Mesodermal cell (in vitro differentiated cells): Measurements from ENCODE around the gene PRKAR2A.
"Not testable (repeated sequence)": the region's sequence is repeated elsewhere in the genome, so short reads cannot be mapped to it uniquely, and the experiment has no call there.

Experiments used
- H3K27ac ChIP-seq: 2 replicates; pipeline ENCODE4 v1.7.0; 2013; ENCODE audit warnings: mild to moderate bottlenecking, low read depth, low read length, moderate library complexity; ENCODE audit not compliant: severe bottlenecking
- H3K36me3 ChIP-seq: 2 replicates; pipeline ENCODE4 v1.7.1; 2013; ENCODE audit warnings: mild to moderate bottlenecking, low read length, moderate library complexity; ENCODE audit not compliant: control insufficient read depth, insufficient read depth
- H3K4me1 ChIP-seq: one replicate; pipeline ENCODE4 v1.7.1; 2013; ENCODE audit warnings: mild to moderate bottlenecking, low read length; ENCODE audit not compliant: insufficient read depth, control insufficient read depth, poor library complexity, severe bottlenecking
- H3K4me3 ChIP-seq: 2 replicates; pipeline ENCODE4 v1.7.0; 2013; ENCODE audit warnings: low read length, control low read depth, mild to moderate bottlenecking; ENCODE audit not compliant: insufficient read depth, poor library complexity, severe bottlenecking; ENCODE audit errors: extremely low read depth
- H3K9me3 ChIP-seq: 2 replicates; pipeline ENCODE4 v1.7.1; 2013; ENCODE audit warnings: mild to moderate bottlenecking, low read length, moderate library complexity; ENCODE audit not compliant: control insufficient read depth
- WGBS, 2 experiments: methylation state at CpG; one replicate each; pipeline ENCODE4 v1.1.5; 2013; ENCODE audit warnings: missing lambda C conversion rate in 2 of 2; ENCODE audit not compliant: insufficient coverage in 2 of 2; 5-methylcytosine and 5-hydroxymethylcytosine counted together

Gene PRKAR2A

DNA sequence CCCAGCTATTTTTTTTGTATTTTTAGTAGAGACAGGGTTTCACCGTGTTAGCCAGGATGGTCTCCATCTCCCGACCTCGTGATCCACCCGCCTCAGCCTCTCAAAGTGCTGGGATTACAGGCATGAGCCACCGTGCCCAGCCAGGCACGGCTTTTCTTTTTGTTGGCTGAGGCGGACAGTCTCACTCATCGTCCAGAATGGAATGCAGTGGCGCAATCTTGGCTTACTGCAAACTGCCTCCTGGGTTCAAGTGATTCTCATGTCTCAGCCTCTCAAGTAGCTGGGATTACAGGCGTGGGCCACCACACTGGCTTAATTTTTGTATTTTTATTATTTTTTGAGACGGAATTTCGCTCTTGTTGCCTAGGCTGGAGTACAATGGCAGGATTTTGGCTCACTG lies 46.8 kb downstream of the PRKAR2A start:
- H3K9me3 ChIP-seq, H3K4me1 ChIP-seq, H3K27ac ChIP-seq, H3K36me3 ChIP-seq, H3K4me3 ChIP-seq: not testable (repeated sequence)
- WGBS, 2 experiments, result 93 to 94% methylated on average over 8 to 12 of the region's 12 CpGs

- Histone ChIP-seq H3K27ac (no peak overlapping the region), H3K9me3 (no peaks in the 10 kb centered on the region)
- 100% methylated on average over 1 of the region's 1 CpG; no CpG with 5 or more reads in 1 of the 2 experiments for WGBS, 2 experiments
Observed at GRCh38 chr3:48798998-48799397, 48.7 kb downstream of the PRKAR2A start.

DNA sequence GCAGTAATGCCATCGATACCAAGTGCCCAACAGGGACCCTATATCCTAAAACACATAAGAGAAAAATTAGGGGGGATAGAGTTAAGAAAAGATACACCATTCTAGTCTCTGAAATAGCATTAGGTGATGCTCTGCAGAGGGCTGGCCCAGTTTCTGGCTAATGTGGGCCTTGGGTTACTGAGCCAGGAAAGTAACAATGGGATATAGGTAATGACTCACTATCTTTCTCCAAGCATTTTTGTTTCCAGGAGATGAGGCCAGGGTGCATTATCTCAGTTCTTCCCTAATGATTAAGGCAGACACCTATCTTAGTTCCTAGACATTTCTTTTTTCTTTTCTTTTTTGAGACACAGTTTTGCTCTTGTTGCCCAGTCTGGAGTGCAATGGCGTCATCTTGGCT lies 50.0 kb downstream of the PRKAR2A start:
- 83 to 91% methylated on average over 1 of the region's 2 CpGs for WGBS, 2 experiments
- H3K27ac ChIP-seq, result no peak overlapping the region
- no peaks in the 10 kb centered on the region for H3K4me1 ChIP-seq
- no peak overlapping the region for H3K4me3 ChIP-seq
- no peaks in the 10 kb centered on the region for H3K9me3 ChIP-seq
- H3K36me3 ChIP-seq, result no peaks in the 10 kb centered on the region

More at GRCh38 chr3:48798998-48799397, 48.7 kb downstream of the PRKAR2A start:
- Histone ChIP-seq H3K4me1 (no peaks in the 10 kb centered on the region), H3K36me3 (no peaks in the 10 kb centered on the region), H3K4me3 (no peak overlapping the region)

DNA sequence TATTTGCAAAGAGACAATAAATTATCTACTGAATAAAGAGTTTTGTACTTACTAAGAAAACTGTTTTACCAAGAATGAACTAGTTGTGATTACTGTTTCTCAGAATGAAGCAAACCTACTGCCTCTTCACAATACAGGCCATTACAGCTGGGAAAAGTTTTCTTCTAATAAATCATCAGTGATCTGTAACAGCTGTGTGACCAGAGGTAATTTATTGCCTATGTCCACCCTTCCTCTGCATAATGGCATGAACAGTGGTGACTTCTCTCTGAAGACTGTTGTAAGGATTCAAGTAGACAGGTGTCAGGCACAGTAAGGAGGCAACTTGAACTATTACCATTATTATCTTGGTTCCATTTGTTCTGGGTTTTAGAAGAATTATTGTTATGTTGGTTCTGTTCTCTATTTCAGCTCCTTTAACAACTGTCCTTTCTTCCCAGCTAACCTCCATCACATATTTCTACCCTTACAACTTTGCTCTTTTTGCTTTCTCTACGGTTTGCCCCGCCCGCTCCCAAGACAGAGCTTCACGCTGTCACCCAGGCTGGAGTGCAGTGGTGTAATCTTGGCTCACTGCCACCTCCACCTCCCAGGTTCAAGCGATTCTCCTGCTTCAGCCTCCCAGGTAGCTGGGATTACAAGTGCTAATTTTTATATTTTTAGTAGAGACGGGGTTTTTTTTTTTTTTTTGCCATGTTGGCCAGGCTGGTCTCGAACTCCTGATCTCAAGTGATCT lies 51.5 kb downstream of the PRKAR2A start:
- Histone ChIP-seq H3K27ac (no peak overlapping the region), H3K9me3 (no peaks in the 10 kb centered on the region), H3K4me3 (no peak overlapping the region), H3K4me1 (no peaks in the 10 kb centered on the region), H3K36me3 (no peaks in the 10 kb centered on the region)
- WGBS, 2 experiments, result 100% methylated on average over 4 of the region's 7 CpGs

- WGBS, 2 experiments, result 100% methylated on average over 1 of the region's 2 CpGs; no CpG with 5 or more reads in 1 of the 2 experiments
- not testable (repeated sequence) for H3K4me3 ChIP-seq, H3K9me3 ChIP-seq, H3K36me3 ChIP-seq, H3K4me1 ChIP-seq, H3K27ac ChIP-seq
Observed at GRCh38 chr3:48793484-48793883, 54.2 kb downstream of the PRKAR2A start.

DNA sequence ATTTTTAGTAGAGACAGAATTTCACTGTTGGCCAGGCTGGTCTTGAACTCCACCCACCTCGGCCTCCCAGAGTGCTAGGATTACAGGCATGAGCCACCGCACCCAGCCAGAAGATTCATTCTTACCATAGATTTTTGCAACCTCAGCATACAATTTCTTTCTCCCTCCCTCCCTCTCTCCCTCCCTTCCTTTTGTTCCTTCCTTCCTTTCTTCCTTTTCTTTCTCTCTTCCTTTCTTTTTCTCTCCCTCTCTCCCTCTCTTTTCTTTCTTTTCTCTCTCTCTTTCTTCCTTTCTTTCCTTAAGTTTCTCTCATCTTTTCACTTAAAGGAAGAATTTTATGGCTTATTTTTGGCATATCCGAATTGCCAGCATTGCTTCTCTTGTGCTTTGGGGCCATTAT lies 58.0 kb downstream of the PRKAR2A start:
- Histone ChIP-seq H3K27ac (no peak overlapping the region), H3K9me3 (no peaks in the 10 kb centered on the region), H3K36me3 (peaks cover 7% of the 10 kb centered on the region), H3K4me3 (no peak overlapping the region), H3K4me1 (no peaks in the 10 kb centered on the region)
- WGBS, 2 experiments, result 89 to 90% methylated on average over 2 to 3 of the region's 3 CpGs

DNA sequence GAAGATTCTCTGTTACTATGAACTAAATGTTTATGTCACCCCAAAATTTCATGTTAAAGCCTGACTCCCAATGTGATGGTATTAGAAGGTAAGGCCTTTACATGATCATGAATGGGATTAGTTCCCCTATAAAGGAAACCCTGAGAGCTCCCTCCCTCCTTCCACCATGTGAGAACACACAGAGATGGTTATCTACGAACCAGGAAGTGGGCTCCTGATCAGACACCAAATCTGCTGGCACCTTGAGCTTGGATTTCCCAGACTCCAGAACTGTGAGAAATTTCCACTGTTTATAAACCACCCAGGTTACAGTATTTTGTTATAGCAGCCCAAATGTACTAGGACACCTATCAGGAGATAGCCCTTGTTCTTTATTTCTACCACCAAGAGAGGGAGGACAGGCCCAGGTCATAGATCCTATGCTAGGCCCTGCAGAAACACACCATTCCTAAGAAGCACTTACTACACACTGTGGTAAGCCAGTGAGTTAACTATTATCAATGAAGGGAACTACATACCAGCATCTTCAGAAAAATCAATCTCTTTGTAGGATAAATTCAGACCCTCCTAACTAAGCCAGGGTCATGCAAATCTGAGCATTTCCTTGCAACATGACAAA lies 59.0 kb downstream of the PRKAR2A start:
- H3K4me1 ChIP-seq, result no peaks in the 10 kb centered on the region
- H3K9me3 ChIP-seq, result no peaks in the 10 kb centered on the region
- H3K36me3 ChIP-seq, result peaks cover 7% of the 10 kb centered on the region
- 80 to 83% methylated on average over 1 of the region's 1 CpG for WGBS, 2 experiments
- H3K4me3 ChIP-seq, result no peak overlapping the region
- H3K27ac ChIP-seq, result no peak overlapping the region

DNA sequence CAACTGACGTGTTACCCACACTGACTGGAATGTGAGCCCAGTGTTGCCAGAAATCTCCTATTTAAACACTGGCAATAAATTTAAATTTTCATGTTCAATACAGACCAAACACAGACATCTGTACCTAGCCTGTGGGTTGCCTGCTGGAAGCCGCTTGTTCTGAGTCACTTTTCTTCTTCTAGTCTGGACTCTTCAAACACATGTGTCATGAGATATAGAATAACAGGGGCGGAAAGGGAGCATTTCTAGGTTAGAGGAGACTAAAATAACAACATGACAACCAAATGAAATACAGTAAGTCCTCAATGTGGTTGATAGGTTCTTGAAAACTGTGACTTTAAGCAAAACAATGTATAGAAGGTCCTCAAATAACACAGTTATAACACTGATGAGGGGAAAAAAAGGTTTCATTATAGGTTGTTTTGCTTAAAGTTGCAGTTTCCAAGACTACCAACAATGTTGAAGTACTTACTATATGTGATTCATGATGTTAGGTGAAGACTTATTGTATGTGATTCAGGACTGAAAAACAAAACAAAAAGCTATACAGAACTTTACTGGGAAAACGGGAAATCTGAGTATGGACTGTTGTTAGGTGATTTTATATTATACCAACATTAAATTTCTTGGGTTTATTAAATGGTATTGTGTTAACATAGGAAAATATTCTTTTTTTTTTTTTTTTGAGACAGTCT lies 63.1 kb downstream of the PRKAR2A start:
- peaks cover 11% of the 10 kb centered on the region for H3K36me3 ChIP-seq
- WGBS, 2 experiments, result 92% methylated on average over 1 of the region's 4 CpGs; no CpG with 5 or more reads in 1 of the 2 experiments
- H3K27ac ChIP-seq, result no peak overlapping the region

GRCh38 chr3:48783304-48783703 lies 64.4 kb downstream of the PRKAR2A start:
- Histone ChIP-seq H3K4me1 (no peaks in the 10 kb centered on the region), H3K4me3 (no peak overlapping the region), H3K27ac (no peak overlapping the region), H3K9me3 (no peaks in the 10 kb centered on the region), H3K36me3 (peaks cover 8% of the 10 kb centered on the region)
- 79 to 89% methylated on average over 5 to 6 of the region's 6 CpGs for WGBS, 2 experiments

More for the DNA sequence above, 63.1 kb downstream of the PRKAR2A start:
- Histone ChIP-seq H3K4me3 (no peak overlapping the region), H3K9me3 (no peaks in the 10 kb centered on the region), H3K4me1 (no peaks in the 10 kb centered on the region)

- Histone ChIP-seq H3K36me3 (peaks cover 8% of the 10 kb centered on the region), H3K27ac (no peak overlapping the region), H3K4me3 (no peak overlapping the region), H3K4me1 (no peaks in the 10 kb centered on the region), H3K9me3 (no peaks in the 10 kb centered on the region)
Observed at GRCh38 chr3:48782046-48782445, 65.6 kb downstream of the PRKAR2A start.

GRCh38 chr3:48778565-48778964 lies 69.1 kb downstream of the PRKAR2A start:
- not testable (repeated sequence) for H3K36me3 ChIP-seq, H3K27ac ChIP-seq, H3K4me1 ChIP-seq, H3K4me3 ChIP-seq, H3K9me3 ChIP-seq
- WGBS, 2 experiments, result 88% methylated on average over 1 of the region's 8 CpGs; no CpG with 5 or more reads in 1 of the 2 experiments
